Breast epithelium (tissue), 4 donors: ENCODE results near the gene RGS14. TPM values are rescaled to one million over a fixed set of nuclear protein-coding genes. Genes with fewer than 3 reads are reported as not detected.

ENCODE experiments used
- DNase-seq, 2 donors: peaks; one replicate each; pipeline ENCODE4 v3.0.0-alpha.2; 2019; ENCODE audit warnings: low spot score in 2 of 2
- H3K27ac ChIP-seq, 2 donors: fragments of 200-600 bp; sonication (generic) in 1 of 2; one replicate each; pipeline ENCODE4 v1.5.1; 2016 to 2019; ENCODE audit warnings: mild to moderate bottlenecking in 1 of 2
- H3K27me3 ChIP-seq, 2 donors: fragments of 200-600 bp; sonication (generic) in 1 of 2; one replicate each; pipeline versions ENCODE4 v1.5.1 to v1.6.0; 2017 to 2019; ENCODE audit warnings: control low read depth in 1 of 2, mild to moderate bottlenecking in 1 of 2
- H3K36me3 ChIP-seq: fragments of 200-600 bp; one replicate; pipeline ENCODE4 v1.5.1; 2019
- H3K4me1 ChIP-seq, 2 donors: fragments of 200-600 bp; sonication (generic); one replicate each; pipeline ENCODE4 v1.5.1; 2016 to 2019; ENCODE audit warnings: control low read depth in 1 of 2
- H3K4me3 ChIP-seq, 3 donors: fragments of 200-600 bp; sonication (generic); 1 replicate in 2 of 3; 2 replicates in 1 of 3; pipeline ENCODE4 v1.5.1; 2016 to 2019; ENCODE audit warnings: mild to moderate bottlenecking in 3 of 3, moderate library complexity in 2 of 3
- H3K9me3 ChIP-seq, 2 donors: fragments of 200-600 bp; sonication (generic) in 1 of 2; one replicate each; pipeline ENCODE4 v1.5.1; 2016 to 2019; ENCODE audit warnings: control low read depth in 1 of 2
- CTCF ChIP-seq, 3 donors: fragments of 450-650 bp; IDR thresholded peaks; one replicate each; pipeline ENCODE4 v1.5.1; 2016 to 2017; ENCODE audit warnings: antibody characterized with exemption in 3 of 3, mild to moderate bottlenecking in 3 of 3, moderate library complexity in 3 of 3
- POLR2A ChIP-seq: fragments of 450-650 bp; IDR thresholded peaks from one replicate; pipeline ENCODE4 v1.6.1; 2016; ENCODE audit warnings: antibody characterized with exemption, mild to moderate bottlenecking, moderate library complexity
- POLR2AphosphoS5 ChIP-seq, 3 donors: sonication (generic); formaldehyde crosslinking; IDR thresholded peaks; one replicate each; pipeline ENCODE4 v1.6.1; 2017; ENCODE audit warnings: antibody characterized with exemption in 3 of 3
- intact Hi-C: fragments of 100-400 bp; cut with DNase I; formaldehyde crosslinking; loops from one replicate; pipeline ENCODE4 v1.15.1; 2023; ENCODE audit warnings: low total_unique reads
- total RNA-seq, 3 donors: library from RNA; depleted of rRNA; stranded (reverse); fragments of >200 nt; gene quantifications; one replicate each; pipeline ENCODE4 v1.1.0, GENCODE V29; 2016

RGS14 gene
- total RNA-seq, 3 donors from 2014 or later = 9.0 to 16.4 (median 11.3) TPM

GRCh38 chr5:177370488-177371119, 12.9 kb downstream of the RGS14 start:
- Histone ChIP-seq H3K4me3 (peak overlapping the region; percentile 23 to 59 (median 49)), H3K36me3 (no peaks in the 10 kb centered on the region), H3K27me3 (no peaks in the 10 kb centered on the region), H3K4me1 (no peaks in the 10 kb centered on the region), H3K9me3 (no peaks in the 10 kb centered on the region), H3K27ac (peak overlapping the region in 1 of 2 donors; percentile 35)
- TF ChIP-seq POLR2A (no peak), CTCF (IDR thresholded peaks at IDR 0.05) (peak in 2 of 3 donors; percentile 23 to 56)
- intact Hi-C loops = no loop called here
- peak; percentile 48 to 73 for DNase-seq

DNA sequence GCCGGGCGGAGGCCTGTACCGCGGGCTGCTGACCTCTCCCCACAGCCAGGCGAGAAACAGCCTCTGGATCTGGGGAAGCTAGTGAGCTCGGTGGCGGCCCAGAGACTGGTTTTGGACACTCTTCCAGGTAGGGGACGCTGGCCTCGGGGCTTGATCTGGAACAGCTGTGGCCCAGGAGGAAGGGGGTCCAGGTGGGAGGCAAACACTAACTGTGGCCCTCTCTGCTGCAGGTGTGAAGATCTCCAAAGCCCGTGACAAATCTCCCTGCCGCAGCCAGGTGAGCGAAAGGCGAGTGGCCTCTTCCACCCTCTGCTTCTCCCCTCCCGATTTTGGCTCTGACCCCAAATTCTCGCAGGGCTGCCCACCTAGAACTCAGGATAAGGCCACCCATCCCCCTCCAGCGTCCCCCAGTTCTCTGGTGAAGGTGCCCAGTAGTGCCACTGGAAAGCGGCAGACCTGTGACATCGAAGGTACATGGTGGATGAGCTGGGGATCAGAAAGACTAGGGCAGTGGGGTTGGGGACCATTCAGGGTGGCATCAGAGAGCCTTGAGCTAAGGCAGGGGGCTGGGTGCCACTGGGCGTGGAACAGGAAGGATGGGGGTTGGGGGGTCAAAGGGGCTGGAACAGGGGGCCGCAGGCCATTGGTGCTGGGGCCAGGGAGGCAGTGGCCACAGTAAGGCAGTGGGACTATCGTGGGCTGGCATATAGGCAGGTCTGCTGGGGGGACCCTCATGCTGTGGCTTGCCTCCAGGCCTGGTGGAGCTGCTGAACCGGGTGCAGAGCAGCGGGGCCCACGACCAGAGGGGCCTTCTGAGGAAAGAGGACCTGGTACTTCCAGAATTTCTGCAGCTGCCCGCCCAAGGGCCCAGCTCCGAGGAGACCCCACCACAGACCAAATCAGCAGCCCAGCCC, 13.7 kb downstream of the RGS14 start:
- Histone ChIP-seq H3K4me1 (no peaks in the 10 kb centered on the region), H3K36me3 (no peaks in the 10 kb centered on the region), H3K9me3 (no peaks in the 10 kb centered on the region), H3K27ac (peak overlapping the region in 1 of 2 donors; percentile 29), H3K4me3 (peak overlapping the region; percentile 23 to 59 (median 49)), H3K27me3 (no peaks in the 10 kb centered on the region)
- no peak for DNase-seq
- TF ChIP-seq CTCF (IDR thresholded peaks at IDR 0.05) = no peak
- no peak for TF ChIP-seq POLR2A
- TF ChIP-seq POLR2AphosphoS5 (IDR thresholded peaks at IDR 0.05) = no peak
- intact Hi-C loops = no loop called here

DNA sequence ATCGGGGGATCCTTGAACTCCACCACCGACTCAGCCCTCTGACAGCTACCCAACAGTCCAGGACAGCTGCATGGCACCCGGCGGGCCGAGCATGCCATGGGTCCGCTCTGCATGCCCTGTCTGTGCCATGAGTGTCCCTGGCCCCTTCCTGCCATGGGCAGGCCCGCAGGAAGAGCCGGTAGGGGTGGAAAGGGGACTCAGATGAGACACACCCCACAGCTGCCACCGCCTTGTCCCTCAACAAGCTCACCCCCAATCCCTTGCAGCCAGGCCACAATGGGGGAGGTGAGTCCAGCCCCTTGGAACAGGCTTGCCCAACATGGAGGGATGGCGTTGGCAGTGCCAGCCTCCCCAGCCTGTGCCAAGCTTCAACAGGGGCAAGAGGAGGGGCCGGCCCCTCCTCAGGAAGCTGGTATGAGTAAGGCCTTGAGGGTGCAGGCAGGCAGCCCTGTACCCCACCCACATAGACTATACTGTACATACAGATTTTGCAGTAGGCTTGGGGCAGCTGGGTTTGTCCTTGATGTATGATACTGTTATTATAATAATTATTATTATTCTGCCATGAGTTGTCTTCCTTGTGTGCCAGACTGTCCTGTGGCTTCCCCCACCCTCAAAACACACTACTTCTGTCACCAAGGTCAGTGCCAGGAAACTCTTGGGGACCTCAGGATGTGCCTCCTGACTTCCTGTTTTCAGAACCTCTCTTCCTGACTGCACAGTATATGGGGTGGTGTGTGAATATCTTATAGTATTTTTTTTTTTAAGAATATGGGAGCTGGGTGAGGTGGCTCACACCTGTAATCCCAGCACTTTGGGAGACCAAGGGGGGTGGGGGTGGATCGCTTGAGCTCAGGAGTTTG, 14.5 kb downstream of the RGS14 start:
- Histone ChIP-seq H3K9me3 (no peaks in the 10 kb centered on the region), H3K27me3 (no peaks in the 10 kb centered on the region), H3K27ac (no peak overlapping the region), H3K4me3 (no peak overlapping the region), H3K36me3 (no peaks in the 10 kb centered on the region), H3K4me1 (no peaks in the 10 kb centered on the region)
- intact Hi-C loops = no loop called here
- DNase-seq = no peak
- TF ChIP-seq POLR2AphosphoS5 (IDR thresholded peaks at IDR 0.05) (no peak), POLR2A (no peak), CTCF (IDR thresholded peaks at IDR 0.05) (no peak)

DNA sequence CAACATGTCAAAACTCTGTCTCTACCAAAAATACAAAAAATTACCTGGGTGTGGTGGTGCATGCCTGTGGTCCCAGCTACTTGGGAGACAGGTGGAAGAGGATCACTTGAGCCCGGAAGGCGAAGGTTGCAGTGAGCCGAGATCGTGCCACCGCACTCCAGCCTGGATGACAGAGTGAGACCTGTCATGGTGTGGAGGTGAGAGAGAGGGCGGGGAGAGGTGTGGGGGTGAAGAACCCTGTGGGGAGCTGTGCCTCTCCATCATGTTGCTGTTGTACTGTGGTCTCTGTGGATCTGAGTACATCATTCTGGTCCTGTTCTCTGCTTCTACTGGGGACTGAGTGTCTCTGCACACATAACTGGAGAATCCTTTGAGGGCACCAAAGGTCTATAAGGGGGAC, 15.2 kb downstream of the RGS14 start:
- Histone ChIP-seq H3K27me3 (no peaks in the 10 kb centered on the region), H3K36me3 (no peaks in the 10 kb centered on the region), H3K9me3 (no peaks in the 10 kb centered on the region), H3K27ac (no peak overlapping the region), H3K4me1 (no peaks in the 10 kb centered on the region), H3K4me3 (no peak overlapping the region)
- intact Hi-C loops = no loop called here
- TF ChIP-seq POLR2A (no peak), CTCF (IDR thresholded peaks at IDR 0.05) (no peak), POLR2AphosphoS5 (IDR thresholded peaks at IDR 0.05) (no peak)
- DNase-seq = no peak
